Activated CD4-positive, alpha-beta T cell treated with anti-CD3 and anti-CD28 coated beads, Interleukin-2, amount 10 ng/mL, durations not matched to agents 7 days and 5 days (primary cell): Measurements from ENCODE around the gene SF1. TPM values are rescaled to one million over a fixed set of nuclear protein-coding genes. Genes with fewer than 3 reads are reported as not detected.

Source experiments
- CTCF ChIA-PET: fragments of 350-600 bp; sonication (Branson Sonifier 250); formaldehyde crosslinking; loops from one replicate; lab custom pipeline; 2021; ENCODE audit warnings: antibody characterized with exemption; lab: Charles Lee
- POLR2A ChIA-PET: fragments of 350-600 bp; sonication (Branson Sonifier 250); formaldehyde crosslinking; loops from one replicate; lab custom pipeline; 2021; ENCODE audit warnings: antibody characterized with exemption; lab: Charles Lee
- DNase-seq: peaks from one replicate; pipeline ENCODE4 v3.0.0-alpha.2; 2020
- H3K27ac Mint-ChIP-seq: one replicate; pipeline ENCODE4 v1.8.0; 2021; ENCODE audit warnings: mild to moderate bottlenecking, moderate library complexity, mixed read lengths
- H3K27me3 Mint-ChIP-seq: one replicate; pipeline ENCODE4 v1.8.0; 2021; ENCODE audit warnings: mixed read lengths
- H3K36me3 Mint-ChIP-seq: one replicate; pipeline ENCODE4 v1.8.0; 2021; ENCODE audit warnings: low read depth, mixed read lengths
- H3K4me1 Mint-ChIP-seq: one replicate; pipeline ENCODE4 v1.8.0; 2021; ENCODE audit warnings: mixed read lengths
- H3K4me3 Mint-ChIP-seq: one replicate; pipeline ENCODE4 v1.8.0; 2021; ENCODE audit warnings: mild to moderate bottlenecking, moderate library complexity, mixed read lengths
- H3K9me3 Mint-ChIP-seq: one replicate; pipeline ENCODE4 v1.8.0; 2021; ENCODE audit warnings: mixed read lengths
- total RNA-seq, 2 experiments: library from RNA; stranded (reverse); gene quantifications; one replicate each; pipeline ENCODE4 v1.2.3, GENCODE V29; 2021

Gene SF1
- total RNA-seq, 2 experiments from 2014 or later, result 435 to 456 TPM

DNA sequence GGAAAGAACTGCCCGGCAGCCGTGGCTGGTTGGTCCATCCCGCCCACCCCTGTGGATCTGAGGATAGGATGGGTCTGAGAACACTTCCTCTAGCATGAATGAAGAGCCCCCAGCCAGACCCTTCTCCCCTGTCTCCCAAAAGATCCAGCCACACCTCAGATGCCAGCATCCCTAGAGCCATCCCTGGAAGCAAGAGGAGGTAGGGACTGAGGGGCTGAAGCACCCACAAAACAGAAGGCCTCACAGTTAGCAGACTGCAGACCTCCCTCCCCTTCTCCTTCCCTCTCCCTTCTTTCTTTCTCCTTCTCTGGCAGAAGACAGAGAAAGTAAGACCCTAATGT, 57.0 kb downstream of the SF1 start:
- POLR2A ChIA-PET, result no interaction called here
- no peak overlapping the region for H3K4me3 Mint-ChIP-seq

GRCh38 chr11:64720640-64721358, 57.5 kb downstream of the SF1 start:
- Mint-ChIP-seq H3K4me3 (no peak overlapping the region), H3K4me1 (peaks cover 15% of the 10 kb centered on the region), H3K27me3 (peaks cover 52% of the 10 kb centered on the region), H3K36me3 (no peaks in the 10 kb centered on the region), H3K27ac (peak overlapping the region; percentile 28), H3K9me3 (no peaks in the 10 kb centered on the region)
- DNase-seq, result no peak
- ChIA-PET CTCF (interaction anchor here (1.0 to 1.9 kb wide), 3 partner anchors 17 to 73 kb away, joined by 3 to 5 read pairs (median 3); no protein-coding TSS in a partner anchor), POLR2A (no interaction called here)

More for the DNA sequence above, 57.0 kb downstream of the SF1 start:
- peaks cover 15% of the 10 kb centered on the region for H3K4me1 Mint-ChIP-seq
- no peaks in the 10 kb centered on the region for H3K9me3 Mint-ChIP-seq
- no peak overlapping the region for H3K27ac Mint-ChIP-seq
- no peak for DNase-seq
- CTCF ChIA-PET, result interaction anchor here (1.0 to 1.3 kb wide), 2 partner anchors 43 to 272 kb away, joined by 3 read pairs; no protein-coding TSS in a partner anchor
- H3K36me3 Mint-ChIP-seq, result no peaks in the 10 kb centered on the region
- peaks cover 47% of the 10 kb centered on the region for H3K27me3 Mint-ChIP-seq

GRCh38 chr11:64720167-64720566, 58.2 kb downstream of the SF1 start:
- Mint-ChIP-seq H3K9me3 (no peaks in the 10 kb centered on the region), H3K36me3 (no peaks in the 10 kb centered on the region), H3K27me3 (peaks cover 57% of the 10 kb centered on the region), H3K4me1 (peaks cover 12% of the 10 kb centered on the region), H3K27ac (no peak overlapping the region), H3K4me3 (no peak overlapping the region)
- ChIA-PET CTCF (interaction anchor here (1.0 to 1.9 kb wide), 3 partner anchors 16 to 72 kb away, joined by 3 to 7 read pairs (median 5); no protein-coding TSS in a partner anchor), POLR2A (no interaction called here)
- no peak for DNase-seq

DNA sequence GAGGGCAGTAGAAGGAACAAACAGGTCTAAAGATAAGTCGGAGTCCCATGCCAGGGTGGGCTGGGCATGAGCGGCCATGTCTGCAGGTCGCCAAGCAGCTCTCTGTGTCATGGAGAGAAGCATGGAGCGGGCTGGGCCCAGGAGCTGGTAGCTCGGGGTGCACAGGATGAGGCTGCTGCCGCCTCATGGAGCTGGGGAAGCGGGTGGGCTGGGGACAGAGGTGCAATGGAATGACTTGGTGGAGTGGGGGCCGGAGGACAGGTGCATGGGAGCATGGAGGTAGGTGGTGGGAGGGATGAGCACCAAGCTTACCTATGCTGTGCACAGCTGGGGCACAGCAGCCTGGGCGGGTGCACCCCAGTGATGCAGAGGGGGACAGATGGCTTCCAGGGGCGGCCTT, 58.9 kb downstream of the SF1 start:
- no peak for DNase-seq
- Mint-ChIP-seq H3K4me1 (peaks cover 10% of the 10 kb centered on the region), H3K36me3 (no peaks in the 10 kb centered on the region), H3K27ac (no peak overlapping the region), H3K4me3 (no peak overlapping the region), H3K9me3 (no peaks in the 10 kb centered on the region), H3K27me3 (peaks cover 64% of the 10 kb centered on the region)
- ChIA-PET CTCF (interaction anchor here (1.0 to 1.9 kb wide), 3 partner anchors 9 to 30 kb away, joined by 3 to 7 read pairs (median 5); no protein-coding TSS in a partner anchor), POLR2A (no interaction called here)

DNA sequence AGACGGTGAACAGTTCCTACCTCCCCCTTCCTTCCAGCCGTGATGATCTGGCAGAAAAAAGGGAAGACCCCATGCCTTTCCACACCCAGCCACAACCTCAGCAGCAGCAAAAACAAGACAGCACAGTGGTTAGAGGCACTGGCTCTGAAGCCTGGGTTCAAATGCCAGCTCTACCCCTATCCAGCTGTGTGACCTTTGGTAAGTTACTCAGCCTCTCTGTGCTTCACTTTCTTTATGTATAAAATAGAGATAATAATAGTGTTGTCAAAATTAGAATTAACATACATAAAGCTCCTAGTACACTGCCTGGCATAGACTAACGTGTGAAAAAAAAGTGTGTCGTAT, 59.6 kb downstream of the SF1 start:
- Mint-ChIP-seq H3K27ac (no peak overlapping the region), H3K27me3 (peaks cover 71% of the 10 kb centered on the region), H3K4me1 (peaks cover 4% of the 10 kb centered on the region), H3K36me3 (no peaks in the 10 kb centered on the region), H3K4me3 (no peak overlapping the region), H3K9me3 (no peaks in the 10 kb centered on the region)
- DNase-seq, result no peak
- POLR2A ChIA-PET, result no interaction called here
- CTCF ChIA-PET, result interaction anchor here (1.0 to 1.9 kb wide), 4 partner anchors 9 to 244 kb away, joined by 3 to 7 read pairs (median 4); no protein-coding TSS in a partner anchor

GRCh38 chr11:64718084-64718779, 60.1 kb downstream of the SF1 start:
- no peak overlapping the region for H3K27ac Mint-ChIP-seq
- H3K9me3 Mint-ChIP-seq, result no peaks in the 10 kb centered on the region
- no peaks in the 10 kb centered on the region for H3K36me3 Mint-ChIP-seq
- peaks cover 71% of the 10 kb centered on the region for H3K27me3 Mint-ChIP-seq
- no peak for DNase-seq
- peaks cover 2% of the 10 kb centered on the region for H3K4me1 Mint-ChIP-seq
- no peak overlapping the region for H3K4me3 Mint-ChIP-seq
- CTCF ChIA-PET, result interaction anchor here (1.0 to 2.0 kb wide), 3 partner anchors 29 to 244 kb away, joined by 3 to 7 read pairs (median 6); no protein-coding TSS in a partner anchor
- POLR2A ChIA-PET, result no interaction called here

DNA sequence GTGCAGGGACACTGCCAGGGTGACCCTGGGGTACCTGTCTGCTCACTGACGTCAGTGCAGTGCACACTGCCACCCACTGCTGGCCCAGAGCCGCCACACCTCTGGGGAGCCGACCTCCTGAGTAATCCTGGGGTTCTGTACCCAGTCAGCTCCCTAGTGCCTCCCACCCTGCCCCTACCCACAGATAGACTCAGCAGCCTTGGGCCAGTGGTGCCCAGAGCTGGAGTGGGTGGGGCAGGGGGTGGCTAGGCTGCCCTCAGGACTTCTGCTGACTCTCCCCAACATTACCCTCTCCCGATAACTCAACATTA, 61.1 kb downstream of the SF1 start:
- POLR2A ChIA-PET, result no interaction called here
- H3K4me1 Mint-ChIP-seq, result peaks cover 3% of the 10 kb centered on the region
- CTCF ChIA-PET, result interaction anchor here (0.6 to 2.0 kb wide), 2 partner anchors 28 to 1855 kb away, joined by 3 to 6 read pairs; no protein-coding TSS in a partner anchor

DNA sequence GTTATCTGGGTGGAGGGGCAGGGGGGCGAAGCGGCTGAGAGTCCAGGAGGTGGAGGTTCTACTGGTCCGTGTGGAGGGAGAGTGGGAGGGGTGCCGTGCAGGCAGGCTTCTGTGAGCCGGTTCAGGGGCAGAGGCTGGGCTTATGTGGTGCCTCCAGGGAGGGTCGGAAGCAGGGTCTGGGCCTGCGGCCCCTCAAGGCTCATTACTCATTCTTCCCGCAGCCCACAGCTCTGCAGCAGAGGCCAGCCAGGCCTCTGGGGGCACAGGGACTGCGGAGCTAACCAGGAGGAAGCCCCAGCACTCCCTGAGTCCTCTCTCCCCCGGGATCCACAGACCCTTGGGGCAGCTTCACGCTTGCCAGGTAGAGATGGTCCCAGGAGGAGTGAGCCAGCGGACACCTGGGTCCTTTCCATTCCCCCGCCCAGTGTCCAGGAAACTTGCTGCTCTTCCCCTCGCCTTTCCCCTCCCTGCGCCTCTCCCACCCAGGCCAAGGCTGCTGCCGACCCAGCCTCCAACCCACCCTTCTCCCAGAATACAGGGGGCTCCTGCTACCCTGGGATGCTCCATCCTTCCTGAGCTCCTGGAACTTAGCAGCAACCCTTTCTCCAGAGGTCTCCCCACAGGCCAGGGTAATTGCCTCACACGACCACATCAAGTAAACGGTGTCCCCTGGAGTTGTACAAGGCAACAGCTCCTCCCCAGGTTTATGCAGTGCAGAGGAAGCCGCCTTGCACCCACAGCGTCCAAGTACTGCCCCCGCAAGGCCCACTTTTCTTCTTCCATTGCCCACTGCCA, 61.7 kb downstream of the SF1 start:
- ChIA-PET CTCF (interaction anchor here (0.6 to 2.0 kb wide), 2 partner anchors 28 to 1855 kb away, joined by 3 to 6 read pairs; no protein-coding TSS in a partner anchor), POLR2A (no interaction called here)
- no peak for DNase-seq
- Mint-ChIP-seq H3K27me3 (peaks cover 74% of the 10 kb centered on the region), H3K4me1 (peaks cover 8% of the 10 kb centered on the region), H3K9me3 (no peaks in the 10 kb centered on the region), H3K4me3 (no peak overlapping the region), H3K27ac (no peak overlapping the region), H3K36me3 (no peaks in the 10 kb centered on the region)

More for the DNA sequence above, 61.1 kb downstream of the SF1 start:
- Mint-ChIP-seq H3K27me3 (peaks cover 71% of the 10 kb centered on the region), H3K9me3 (no peaks in the 10 kb centered on the region), H3K4me3 (no peak overlapping the region), H3K27ac (no peak overlapping the region), H3K36me3 (no peaks in the 10 kb centered on the region)
- no peak for DNase-seq

DNA sequence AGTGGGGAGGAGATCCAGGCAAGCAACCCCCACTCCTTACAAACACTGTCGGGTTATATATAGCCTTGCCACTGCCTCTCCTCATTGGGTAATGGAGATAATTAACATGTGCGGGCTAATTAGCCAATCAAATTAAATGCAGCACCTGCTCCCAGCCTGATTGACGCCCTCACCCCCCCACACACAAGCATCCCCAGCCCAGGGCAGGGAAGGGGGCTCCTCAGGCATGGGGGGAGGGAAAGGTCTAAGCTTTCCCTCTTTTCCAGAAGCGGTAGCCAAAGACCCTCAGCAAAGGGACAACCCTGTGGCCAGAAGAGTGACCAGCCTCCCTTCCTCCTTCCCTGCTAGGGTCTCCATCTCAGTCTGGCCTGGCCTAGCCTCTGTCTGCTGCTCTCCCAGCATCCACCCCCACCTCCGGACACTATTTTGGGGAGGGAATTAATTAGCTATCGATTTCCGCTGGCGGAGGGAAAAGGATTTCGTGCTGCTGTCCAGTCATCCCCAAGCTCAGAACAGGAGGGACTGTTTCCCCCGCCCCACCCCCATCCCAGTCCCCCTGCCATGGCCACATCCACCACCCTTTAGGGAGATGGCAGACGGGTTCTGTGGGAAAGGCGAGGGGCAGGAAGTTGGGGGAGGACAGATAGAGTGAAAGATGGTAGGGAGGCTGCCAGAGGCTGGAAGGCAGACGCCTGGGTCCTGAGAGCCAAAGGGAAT, 62.4 kb downstream of the SF1 start:
- Mint-ChIP-seq H3K36me3 (no peaks in the 10 kb centered on the region), H3K4me1 (peaks cover 13% of the 10 kb centered on the region), H3K27ac (no peak overlapping the region), H3K4me3 (no peak overlapping the region), H3K27me3 (peaks cover 75% of the 10 kb centered on the region), H3K9me3 (no peaks in the 10 kb centered on the region)
- POLR2A ChIA-PET, result no interaction called here
- no peak for DNase-seq
- CTCF ChIA-PET, result interaction anchor here (2.0 kb wide), 1 partner anchor 27 kb away, joined by 6 read pairs; no protein-coding TSS in a partner anchor

- DNase-seq, result no peak
- Mint-ChIP-seq H3K27me3 (peaks cover 74% of the 10 kb centered on the region), H3K4me3 (no peak overlapping the region), H3K27ac (no peak overlapping the region), H3K36me3 (no peaks in the 10 kb centered on the region), H3K9me3 (no peaks in the 10 kb centered on the region), H3K4me1 (peaks cover 16% of the 10 kb centered on the region)
- ChIA-PET CTCF (no interaction called here), POLR2A (no interaction called here)
Observed at GRCh38 chr11:64715110-64715509, 63.2 kb downstream of the SF1 start.

- CTCF ChIA-PET, result no interaction called here
- no peak overlapping the region for H3K4me3 Mint-ChIP-seq
Observed at GRCh38 chr11:64714666-64715065, 63.7 kb downstream of the SF1 start.

More at GRCh38 chr11:64714666-64715065, 63.7 kb downstream of the SF1 start:
- H3K9me3 Mint-ChIP-seq, result no peaks in the 10 kb centered on the region
- H3K4me1 Mint-ChIP-seq, result peaks cover 16% of the 10 kb centered on the region
- no peak overlapping the region for H3K27ac Mint-ChIP-seq
- no peak for DNase-seq
- POLR2A ChIA-PET, result no interaction called here
- H3K27me3 Mint-ChIP-seq, result peaks cover 72% of the 10 kb centered on the region
- H3K36me3 Mint-ChIP-seq, result no peaks in the 10 kb centered on the region
